ENCODE measurements around the gene IRAK2.

The IRAK2 gene

GRCh38 chr3:10289077-10289476 is 124.4 kb downstream of the IRAK2 start:
- DNase-seq (ENCODE audit: low read depth): no peak
- H3K4me3 ChIP-seq (ENCODE audit: low read length): no peak overlapping the region
- TF ChIP-seq CTCF (conservative IDR thresholded peaks at IDR 0.05; ENCODE audit: low read depth, low read length): no peak

- no peak for TF ChIP-seq CTCF (conservative IDR thresholded peaks at IDR 0.05; ENCODE audit: low read depth, low read length)
- no peak overlapping the region for H3K4me3 ChIP-seq (ENCODE audit: low read length)
- DNase-seq (ENCODE audit: low read depth): no peak
Observed at GRCh38 chr3:10289787-10290355, 125.2 kb downstream of the IRAK2 start.

GRCh38 chr3:10290481-10291176 is 125.9 kb downstream of the IRAK2 start:
- no peak overlapping the region for H3K4me3 ChIP-seq (ENCODE audit: low read length)
- no peak for DNase-seq (ENCODE audit: low read depth)
- TF ChIP-seq CTCF (conservative IDR thresholded peaks at IDR 0.05; ENCODE audit: low read depth, low read length): no peak

- H3K4me3 ChIP-seq (ENCODE audit: low read length): no peak overlapping the region
- no peak for DNase-seq (ENCODE audit: low read depth)
- no peak for TF ChIP-seq CTCF (conservative IDR thresholded peaks at IDR 0.05; ENCODE audit: low read depth, low read length)
Observed at GRCh38 chr3:10291641-10292040, 126.9 kb downstream of the IRAK2 start.

GRCh38 chr3:10292505-10293419 is 128.0 kb downstream of the IRAK2 start, which contains the start of gene GHRL:
GHRL (minus strand) TSS chr3:10292947; CDS start chr3:10290180, 2,767 bp downstream.
- TF ChIP-seq CTCF (conservative IDR thresholded peaks at IDR 0.05; ENCODE audit: low read depth, low read length): no peak
- H3K4me3 ChIP-seq (ENCODE audit: low read length): no peak within 1 kb of the TSS
- DNase-seq (ENCODE audit: low read depth): no peak
